ENCODE data around the gene NME9. TPM values are rescaled to one million over a fixed set of nuclear protein-coding genes. Genes with fewer than 3 reads are reported as not detected.

The NME9 gene
- total RNA-seq, 4 donors from 2014 or later = not detected

DNA sequence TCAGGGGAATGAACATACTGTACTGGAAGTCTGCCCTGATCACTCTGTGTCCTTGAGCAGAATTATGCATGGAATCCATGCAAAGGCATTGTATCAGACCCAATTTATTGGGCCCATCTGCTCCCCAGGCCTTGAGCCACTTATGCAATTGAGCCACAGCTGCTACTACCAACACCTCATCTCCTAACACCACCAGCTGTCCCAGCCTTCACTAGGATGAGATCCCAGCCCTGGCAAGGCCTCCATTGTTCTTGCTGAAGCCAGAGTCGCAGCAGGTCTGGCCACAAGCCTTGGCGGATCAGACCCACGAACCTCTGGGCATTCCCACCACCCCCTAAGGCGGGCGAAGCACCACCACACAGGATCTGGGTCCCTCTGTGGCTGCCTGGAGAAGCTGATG, 9.2 kb upstream of the NME9 start:
- no peaks in the 10 kb centered on the region for H3K9me3 ChIP-seq
- H3K4me1 ChIP-seq = no peaks in the 10 kb centered on the region
- H3K27ac ChIP-seq = no peak overlapping the region
- TF ChIP-seq POLR2A (IDR thresholded peaks at IDR 0.05) = no peak
- no peak for TF ChIP-seq EP300 (IDR thresholded peaks at IDR 0.05)
- TF ChIP-seq, protein P1, sequence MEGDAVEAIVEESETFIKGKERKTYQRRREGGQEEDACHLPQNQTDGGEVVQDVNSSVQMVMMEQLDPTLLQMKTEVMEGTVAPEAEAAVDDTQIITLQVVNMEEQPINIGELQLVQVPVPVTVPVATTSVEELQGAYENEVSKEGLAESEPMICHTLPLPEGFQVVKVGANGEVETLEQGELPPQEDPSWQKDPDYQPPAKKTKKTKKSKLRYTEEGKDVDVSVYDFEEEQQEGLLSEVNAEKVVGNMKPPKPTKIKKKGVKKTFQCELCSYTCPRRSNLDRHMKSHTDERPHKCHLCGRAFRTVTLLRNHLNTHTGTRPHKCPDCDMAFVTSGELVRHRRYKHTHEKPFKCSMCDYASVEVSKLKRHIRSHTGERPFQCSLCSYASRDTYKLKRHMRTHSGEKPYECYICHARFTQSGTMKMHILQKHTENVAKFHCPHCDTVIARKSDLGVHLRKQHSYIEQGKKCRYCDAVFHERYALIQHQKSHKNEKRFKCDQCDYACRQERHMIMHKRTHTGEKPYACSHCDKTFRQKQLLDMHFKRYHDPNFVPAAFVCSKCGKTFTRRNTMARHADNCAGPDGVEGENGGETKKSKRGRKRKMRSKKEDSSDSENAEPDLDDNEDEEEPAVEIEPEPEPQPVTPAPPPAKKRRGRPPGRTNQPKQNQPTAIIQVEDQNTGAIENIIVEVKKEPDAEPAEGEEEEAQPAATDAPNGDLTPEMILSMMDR (IDR thresholded peaks at IDR 0.05) = no peak
- DNase-seq (ENCODE audit: low spot score in 2 of 2) = no peak
- no peak overlapping the region for H3K4me3 ChIP-seq
- 90 to 93% methylated on average over 5 of the region's 5 CpGs for WGBS, 2 donors
- H3K27me3 ChIP-seq = no peaks in the 10 kb centered on the region
- no peaks in the 10 kb centered on the region for H3K36me3 ChIP-seq

DNA sequence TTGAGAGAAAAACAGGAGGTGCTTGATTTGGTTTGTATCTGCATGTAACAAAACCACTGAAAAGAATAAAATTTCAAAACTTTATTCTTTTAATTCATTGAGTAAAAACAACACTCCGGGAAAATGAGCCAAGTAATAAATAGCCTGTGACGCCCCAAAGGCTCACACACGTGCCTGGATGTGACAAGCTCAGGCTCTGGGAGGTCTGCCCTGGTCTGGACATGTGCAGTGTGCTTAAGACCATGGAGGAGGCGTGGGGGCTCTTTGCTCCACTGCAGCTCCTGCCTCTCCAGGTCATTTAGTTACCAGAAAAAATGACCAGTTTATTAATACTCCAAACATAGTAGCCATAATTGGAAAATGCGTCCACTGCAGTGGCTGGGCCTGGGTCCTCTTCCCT, 8.6 kb upstream of the NME9 start:
- H3K9me3 ChIP-seq = no peaks in the 10 kb centered on the region
- TF ChIP-seq POLR2A (IDR thresholded peaks at IDR 0.05) (no peak), EP300 (IDR thresholded peaks at IDR 0.05) (no peak)
- TF ChIP-seq, protein P1 (IDR thresholded peaks at IDR 0.05) = no peak
- no peaks in the 10 kb centered on the region for H3K36me3 ChIP-seq
- H3K27me3 ChIP-seq = no peaks in the 10 kb centered on the region
- no peak overlapping the region for H3K4me3 ChIP-seq
- no peak for DNase-seq (ENCODE audit: low spot score in 2 of 2)
- WGBS, 2 donors = 43 to 53% methylated on average over 5 of the region's 5 CpGs
- no peak overlapping the region for H3K27ac ChIP-seq
- H3K4me1 ChIP-seq = no peaks in the 10 kb centered on the region

DNA sequence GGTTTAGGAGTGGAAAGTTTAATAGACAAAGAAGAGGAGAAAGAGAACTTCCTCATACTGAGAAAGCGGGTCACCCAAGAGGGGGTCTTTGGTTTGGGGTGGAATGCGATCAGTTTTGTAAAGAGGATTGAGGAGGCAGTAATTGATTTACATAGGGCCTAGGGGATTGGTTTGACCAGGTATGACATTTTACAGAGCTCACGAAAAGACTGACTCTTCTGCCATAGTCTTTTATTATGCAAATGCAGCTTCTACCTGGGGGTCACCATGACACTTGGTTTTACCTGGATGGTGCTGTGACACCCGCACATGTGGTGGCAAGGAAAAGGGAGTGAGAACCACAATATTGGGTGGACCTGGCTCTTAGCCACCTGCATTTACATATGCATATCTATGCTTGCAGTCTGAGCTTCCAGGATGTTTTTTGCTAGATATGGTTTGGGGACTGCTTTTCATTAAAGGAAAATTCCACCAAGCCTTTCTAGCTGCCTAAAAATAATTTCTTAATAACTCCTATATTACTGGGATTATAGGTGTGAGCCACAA, 6.9 kb upstream of the NME9 start:
- Histone ChIP-seq H3K4me1 (no peaks in the 10 kb centered on the region), H3K27ac (no peak overlapping the region), H3K4me3 (no peak overlapping the region), H3K36me3 (no peaks in the 10 kb centered on the region), H3K27me3 (no peaks in the 10 kb centered on the region), H3K9me3 (no peaks in the 10 kb centered on the region)
- TF ChIP-seq, protein P1 (IDR thresholded peaks at IDR 0.05) = no peak
- TF ChIP-seq POLR2A (IDR thresholded peaks at IDR 0.05) (no peak), EP300 (IDR thresholded peaks at IDR 0.05) (no peak)
- DNase-seq (ENCODE audit: low spot score in 2 of 2) = no peak
- WGBS, 2 donors = 89 to 92% methylated on average over 4 of the region's 4 CpGs

DNA sequence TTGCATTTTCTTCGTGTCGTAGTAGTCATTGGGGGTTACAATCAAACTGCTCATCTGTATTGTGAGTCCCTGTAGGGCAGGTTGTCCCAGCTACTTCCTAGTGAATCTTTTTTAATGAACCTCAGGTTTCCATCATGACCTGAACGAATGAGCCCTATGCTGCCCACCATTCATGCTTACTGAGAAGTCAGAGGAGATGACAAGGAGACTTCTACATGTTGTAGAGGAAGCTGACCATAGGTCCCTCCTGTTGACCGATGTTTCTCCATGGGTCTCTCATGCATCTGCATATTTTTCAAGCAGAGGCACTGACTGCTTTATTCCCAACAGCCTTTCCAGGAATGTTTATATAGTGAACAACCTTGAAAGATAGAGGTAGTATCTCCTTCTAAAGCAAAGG, 5.0 kb upstream of the NME9 start:
- no peaks in the 10 kb centered on the region for H3K27me3 ChIP-seq
- H3K36me3 ChIP-seq = no peaks in the 10 kb centered on the region
- H3K4me1 ChIP-seq = peaks cover 0 to 5% (median 0%) of the 10 kb centered on the region in 4 donors
- DNase-seq (ENCODE audit: low spot score in 2 of 2) = no peak
- TF ChIP-seq, protein P1 (IDR thresholded peaks at IDR 0.05) = no peak
- TF ChIP-seq EP300 (IDR thresholded peaks at IDR 0.05) = no peak
- no peak for TF ChIP-seq POLR2A (IDR thresholded peaks at IDR 0.05)
- no peak overlapping the region for H3K4me3 ChIP-seq
- no peaks in the 10 kb centered on the region for H3K9me3 ChIP-seq
- no peak overlapping the region for H3K27ac ChIP-seq
- 88 to 90% methylated on average over 4 of the region's 4 CpGs for WGBS, 2 donors

DNA sequence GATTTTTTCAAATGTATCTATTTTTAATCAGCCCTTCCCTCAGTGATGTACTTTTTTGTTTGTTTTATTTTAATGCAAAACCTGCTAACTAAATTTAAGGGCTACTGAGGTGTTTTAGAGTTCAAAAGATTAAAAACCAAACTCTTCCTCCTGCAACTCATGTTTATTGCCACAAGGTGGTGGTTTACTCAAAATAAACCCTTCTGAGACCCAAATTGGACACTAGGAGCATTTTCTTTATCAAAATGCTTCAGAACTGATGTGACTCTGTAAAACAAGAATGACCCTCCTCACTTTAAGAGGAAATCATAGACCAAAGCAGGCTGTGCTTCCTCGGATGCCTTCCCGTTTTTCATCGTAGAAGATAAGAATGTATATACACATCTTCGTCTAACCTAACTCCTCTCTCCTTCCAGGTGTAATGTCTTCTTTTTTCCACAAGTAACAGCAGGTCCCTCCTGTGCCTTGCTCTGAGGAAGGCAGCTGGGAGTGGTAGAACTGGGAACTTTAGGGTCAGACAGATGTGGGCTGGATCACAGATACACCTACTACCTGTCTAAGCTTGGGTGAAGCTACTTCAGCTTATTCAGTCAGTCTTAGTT, 2.9 kb upstream of the NME9 start:
- Histone ChIP-seq H3K27ac (no peak overlapping the region), H3K36me3 (no peaks in the 10 kb centered on the region), H3K27me3 (no peaks in the 10 kb centered on the region), H3K4me3 (no peak overlapping the region), H3K9me3 (no peaks in the 10 kb centered on the region), H3K4me1 (peaks cover 0 to 19% (median 3%) of the 10 kb centered on the region in 4 donors)
- 42 to 43% methylated on average over 4 of the region's 4 CpGs for WGBS, 2 donors
- TF ChIP-seq, protein P1 (IDR thresholded peaks at IDR 0.05) = peak; percentile 49 to 85 (median 66)
- TF ChIP-seq EP300 (IDR thresholded peaks at IDR 0.05) = no peak
- no peak for DNase-seq (ENCODE audit: low spot score in 2 of 2)

All from tibial nerve (tissue), 4 donors.